ENCODE data around the gene RDM1.

- TF ChIP-seq ELF4 (CRISPR knock-in tag; IDR thresholded peaks at IDR 0.05; ENCODE audit: low read depth) (no peak), CTCF (IDR thresholded peaks at IDR 0.05) (no peak), FOXJ3 (CRISPR knock-in tag; IDR thresholded peaks at IDR 0.05; ENCODE audit: borderline replicate concordance) (no peak), ZBTB21 (CRISPR knock-in tag; IDR thresholded peaks at IDR 0.05; ENCODE audit: borderline replicate concordance) (no peak), CREB1 (CRISPR knock-in tag; IDR thresholded peaks at IDR 0.05) (no peak), NFYB (CRISPR knock-in tag; conservative IDR thresholded peaks at IDR 0.05; ENCODE audit: low read depth) (no peak), ZNF138 (CRISPR knock-in tag; conservative IDR thresholded peaks at IDR 0.05) (no peak), GABPB1 (CRISPR knock-in tag; IDR thresholded peaks at IDR 0.05) (no peak)
- TF ChIP-seq, protein P1, sequence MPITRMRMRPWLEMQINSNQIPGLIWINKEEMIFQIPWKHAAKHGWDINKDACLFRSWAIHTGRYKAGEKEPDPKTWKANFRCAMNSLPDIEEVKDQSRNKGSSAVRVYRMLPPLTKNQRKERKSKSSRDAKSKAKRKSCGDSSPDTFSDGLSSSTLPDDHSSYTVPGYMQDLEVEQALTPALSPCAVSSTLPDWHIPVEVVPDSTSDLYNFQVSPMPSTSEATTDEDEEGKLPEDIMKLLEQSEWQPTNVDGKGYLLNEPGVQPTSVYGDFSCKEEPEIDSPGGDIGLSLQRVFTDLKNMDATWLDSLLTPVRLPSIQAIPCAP (CRISPR knock-in tag; IDR thresholded peaks at IDR 0.05) = no peak
- TF ChIP-seq, protein P2, sequence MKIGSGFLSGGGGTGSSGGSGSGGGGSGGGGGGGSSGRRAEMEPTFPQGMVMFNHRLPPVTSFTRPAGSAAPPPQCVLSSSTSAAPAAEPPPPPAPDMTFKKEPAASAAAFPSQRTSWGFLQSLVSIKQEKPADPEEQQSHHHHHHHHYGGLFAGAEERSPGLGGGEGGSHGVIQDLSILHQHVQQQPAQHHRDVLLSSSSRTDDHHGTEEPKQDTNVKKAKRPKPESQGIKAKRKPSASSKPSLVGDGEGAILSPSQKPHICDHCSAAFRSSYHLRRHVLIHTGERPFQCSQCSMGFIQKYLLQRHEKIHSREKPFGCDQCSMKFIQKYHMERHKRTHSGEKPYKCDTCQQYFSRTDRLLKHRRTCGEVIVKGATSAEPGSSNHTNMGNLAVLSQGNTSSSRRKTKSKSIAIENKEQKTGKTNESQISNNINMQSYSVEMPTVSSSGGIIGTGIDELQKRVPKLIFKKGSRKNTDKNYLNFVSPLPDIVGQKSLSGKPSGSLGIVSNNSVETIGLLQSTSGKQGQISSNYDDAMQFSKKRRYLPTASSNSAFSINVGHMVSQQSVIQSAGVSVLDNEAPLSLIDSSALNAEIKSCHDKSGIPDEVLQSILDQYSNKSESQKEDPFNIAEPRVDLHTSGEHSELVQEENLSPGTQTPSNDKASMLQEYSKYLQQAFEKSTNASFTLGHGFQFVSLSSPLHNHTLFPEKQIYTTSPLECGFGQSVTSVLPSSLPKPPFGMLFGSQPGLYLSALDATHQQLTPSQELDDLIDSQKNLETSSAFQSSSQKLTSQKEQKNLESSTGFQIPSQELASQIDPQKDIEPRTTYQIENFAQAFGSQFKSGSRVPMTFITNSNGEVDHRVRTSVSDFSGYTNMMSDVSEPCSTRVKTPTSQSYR (CRISPR knock-in tag; IDR thresholded peaks at IDR 0.05) = no peak
Observed at GRCh38 chr17:35912942-35913341, 17.6 kb downstream of the RDM1 start.
